ENCODE data around the gene TRIM41.
"Not testable (repeated sequence)": the region's sequence is repeated elsewhere in the genome, so short reads cannot be mapped to it uniquely, and the experiment has no call there.

Gene TRIM41

GRCh38 chr5:181255836-181256578 lies 32.9 kb downstream of the TRIM41 start:
- Histone ChIP-seq H3K27me3 (ENCODE audit: control insufficient read depth, insufficient read depth, low read length) (no peaks in the 10 kb centered on the region), H3K4me2 (ENCODE audit: low read length) (peak overlapping the region; percentile 57), H3K9me3 (replicated peaks; ENCODE audit: low read length) (no peaks in the 10 kb centered on the region), H3K36me3 (ENCODE audit: insufficient read depth, low read length) (peaks cover 29% of the 10 kb centered on the region), H3K9ac (ENCODE audit: low read depth, low read length) (no peak overlapping the region), H3K4me1 (ENCODE audit: control insufficient read depth, insufficient read depth, low read length) (peaks cover 41% of the 10 kb centered on the region), H3K4me3 (ENCODE audit: low read length) (no peak overlapping the region)

DNA sequence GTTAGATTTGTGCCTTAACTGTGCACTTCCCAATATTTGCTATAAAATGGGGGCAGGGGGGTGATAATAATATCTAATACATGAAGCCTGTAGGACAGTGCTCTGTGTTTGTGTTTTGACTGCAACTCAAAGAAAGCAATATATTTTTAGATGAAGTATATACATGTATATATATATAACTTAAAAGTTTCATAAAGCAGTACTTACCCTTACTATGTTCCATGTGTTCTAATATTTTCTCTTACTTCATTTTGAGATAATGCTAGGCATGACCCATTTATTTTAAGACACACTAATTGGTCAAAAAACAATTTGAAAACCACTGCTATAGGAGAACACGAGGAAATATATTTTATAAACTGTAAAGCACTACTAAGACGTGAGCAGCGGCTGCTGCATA lies 35.5 kb downstream of the TRIM41 start:
- H3K9ac ChIP-seq (ENCODE audit: low read depth, low read length) = peak overlapping the region; percentile 100

DNA sequence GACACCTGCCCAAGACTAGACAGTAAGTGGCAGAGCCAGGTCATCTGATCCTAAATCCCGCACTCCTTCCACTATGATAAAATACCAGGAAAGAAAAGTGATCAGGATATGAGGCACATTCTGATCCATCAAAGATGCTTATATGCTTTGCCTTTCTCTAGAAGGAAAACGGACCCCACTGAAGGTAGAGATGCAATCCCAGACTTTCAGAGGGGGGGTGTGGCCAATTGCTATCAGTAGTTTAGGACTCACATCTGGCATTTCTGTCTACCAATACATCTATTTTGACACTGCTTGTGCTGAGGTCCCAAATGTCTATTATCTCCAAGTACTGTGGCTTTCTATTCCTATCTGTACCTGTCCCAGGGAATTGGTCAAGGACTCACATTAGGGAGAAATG lies 36.2 kb downstream of the TRIM41 start:
- peaks cover 41% of the 10 kb centered on the region for H3K4me1 ChIP-seq (ENCODE audit: control insufficient read depth, insufficient read depth, low read length)
- H3K9ac ChIP-seq (ENCODE audit: low read depth, low read length) = peak overlapping the region; percentile 100

More for the DNA sequence above, 35.5 kb downstream of the TRIM41 start:
- H3K27me3 ChIP-seq (ENCODE audit: control insufficient read depth, insufficient read depth, low read length) = no peaks in the 10 kb centered on the region
- peak overlapping the region; percentile 86 for H3K4me3 ChIP-seq (ENCODE audit: low read length)
- peaks cover 20% of the 10 kb centered on the region for H3K36me3 ChIP-seq (ENCODE audit: insufficient read depth, low read length)
- H3K4me1 ChIP-seq (ENCODE audit: control insufficient read depth, insufficient read depth, low read length) = peaks cover 41% of the 10 kb centered on the region
- peak overlapping the region; percentile 97 for H3K4me2 ChIP-seq (ENCODE audit: low read length)
- H3K9me3 ChIP-seq (replicated peaks; ENCODE audit: low read length) = no peaks in the 10 kb centered on the region

GRCh38 chr5:181259974-181260719 lies 37.1 kb downstream of the TRIM41 start:
- Histone ChIP-seq H3K9ac (ENCODE audit: low read depth, low read length) (peak overlapping the region; percentile 100), H3K4me1 (ENCODE audit: control insufficient read depth, insufficient read depth, low read length) (peaks cover 41% of the 10 kb centered on the region), H3K4me3 (ENCODE audit: low read length) (peak overlapping the region; percentile 86), H3K9me3 (replicated peaks; ENCODE audit: low read length) (no peaks in the 10 kb centered on the region), H3K4me2 (ENCODE audit: low read length) (peak overlapping the region; percentile 97), H3K27me3 (ENCODE audit: control insufficient read depth, insufficient read depth, low read length) (no peaks in the 10 kb centered on the region), H3K36me3 (ENCODE audit: insufficient read depth, low read length) (peaks cover 18% of the 10 kb centered on the region)

More for the DNA sequence above, 36.2 kb downstream of the TRIM41 start:
- H3K4me2 ChIP-seq (ENCODE audit: low read length) = peak overlapping the region; percentile 97
- H3K9me3 ChIP-seq (replicated peaks; ENCODE audit: low read length) = no peaks in the 10 kb centered on the region
- peak overlapping the region; percentile 86 for H3K4me3 ChIP-seq (ENCODE audit: low read length)
- peaks cover 24% of the 10 kb centered on the region for H3K36me3 ChIP-seq (ENCODE audit: insufficient read depth, low read length)
- H3K27me3 ChIP-seq (ENCODE audit: control insufficient read depth, insufficient read depth, low read length) = no peaks in the 10 kb centered on the region

DNA sequence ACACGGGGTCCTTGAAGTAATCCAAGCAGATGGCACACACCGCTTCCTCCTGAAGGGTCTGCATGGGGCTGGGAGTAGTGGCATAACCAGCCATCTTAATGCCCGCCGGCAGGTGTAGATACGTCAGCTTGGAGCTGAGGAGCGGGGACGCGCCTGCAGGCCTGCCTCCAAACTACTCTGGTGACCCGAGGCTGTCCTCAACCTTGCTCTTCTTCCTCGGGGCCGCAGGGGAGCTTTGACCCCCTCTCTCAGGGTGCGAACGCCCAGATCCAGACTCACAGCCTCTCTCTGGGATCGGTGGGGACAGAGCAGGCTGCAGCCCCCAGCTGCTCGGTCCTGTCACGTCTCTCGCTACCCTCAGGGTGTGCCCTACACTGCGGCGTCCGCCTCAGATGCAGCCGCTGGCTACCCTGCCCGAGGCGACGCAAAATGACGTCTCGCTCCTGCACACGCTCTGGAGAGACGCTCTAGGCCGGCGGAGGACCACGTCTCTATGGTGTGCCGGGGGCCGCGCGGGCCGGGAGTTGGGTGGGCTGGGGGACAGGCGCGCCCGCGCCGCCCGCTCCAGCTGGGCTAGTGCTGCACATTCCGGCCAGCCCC lies 37.7 kb downstream of the TRIM41 start, which contains the start of gene TRIM52:
TRIM52 (minus strand) TSS at position 424 of the 600 bp plus-strand sequence; CDS start at position 94, 330 bp downstream.
- peak within 1 kb of the TSS; percentile 100 for H3K9ac ChIP-seq (ENCODE audit: low read depth, low read length)
- H3K4me1 ChIP-seq (ENCODE audit: control insufficient read depth, insufficient read depth, low read length) = peaks cover 34% of the 10 kb centered on the region
- peaks cover 12% of the 10 kb centered on the region for H3K36me3 ChIP-seq (ENCODE audit: insufficient read depth, low read length)
- H3K9me3 ChIP-seq (replicated peaks; ENCODE audit: low read length) = no peaks in the 10 kb centered on the region
- H3K4me3 ChIP-seq (ENCODE audit: low read length) = peak within 1 kb of the TSS; percentile 86
- H3K27me3 ChIP-seq (ENCODE audit: control insufficient read depth, insufficient read depth, low read length) = no peaks in the 10 kb centered on the region
- H3K4me2 ChIP-seq (ENCODE audit: low read length) = peak within 1 kb of the TSS; percentile 97

GRCh38 chr5:181261320-181262049 lies 38.4 kb downstream of the TRIM41 start:
- H3K36me3 ChIP-seq (ENCODE audit: insufficient read depth, low read length) = peaks cover 10% of the 10 kb centered on the region
- H3K9me3 ChIP-seq (replicated peaks; ENCODE audit: low read length) = no peaks in the 10 kb centered on the region
- H3K9ac ChIP-seq (ENCODE audit: low read depth, low read length) = peak overlapping the region; percentile 100
- peak overlapping the region; percentile 97 for H3K4me2 ChIP-seq (ENCODE audit: low read length)
- no peaks in the 10 kb centered on the region for H3K27me3 ChIP-seq (ENCODE audit: control insufficient read depth, insufficient read depth, low read length)
- H3K4me3 ChIP-seq (ENCODE audit: low read length) = peak overlapping the region; percentile 86
- peaks cover 29% of the 10 kb centered on the region for H3K4me1 ChIP-seq (ENCODE audit: control insufficient read depth, insufficient read depth, low read length)

- H3K9me3 ChIP-seq (replicated peaks; ENCODE audit: low read length) = no peaks in the 10 kb centered on the region
- H3K4me3 ChIP-seq (ENCODE audit: low read length) = no peak overlapping the region
- no peak overlapping the region for H3K4me2 ChIP-seq (ENCODE audit: low read length)
- H3K36me3 ChIP-seq (ENCODE audit: insufficient read depth, low read length) = peaks cover 6% of the 10 kb centered on the region
- H3K27me3 ChIP-seq (ENCODE audit: control insufficient read depth, insufficient read depth, low read length) = no peaks in the 10 kb centered on the region
- H3K4me1 ChIP-seq (ENCODE audit: control insufficient read depth, insufficient read depth, low read length) = peaks cover 15% of the 10 kb centered on the region
- no peak overlapping the region for H3K9ac ChIP-seq (ENCODE audit: low read depth, low read length)
Observed at GRCh38 chr5:181263633-181264032, 40.6 kb downstream of the TRIM41 start.

DNA sequence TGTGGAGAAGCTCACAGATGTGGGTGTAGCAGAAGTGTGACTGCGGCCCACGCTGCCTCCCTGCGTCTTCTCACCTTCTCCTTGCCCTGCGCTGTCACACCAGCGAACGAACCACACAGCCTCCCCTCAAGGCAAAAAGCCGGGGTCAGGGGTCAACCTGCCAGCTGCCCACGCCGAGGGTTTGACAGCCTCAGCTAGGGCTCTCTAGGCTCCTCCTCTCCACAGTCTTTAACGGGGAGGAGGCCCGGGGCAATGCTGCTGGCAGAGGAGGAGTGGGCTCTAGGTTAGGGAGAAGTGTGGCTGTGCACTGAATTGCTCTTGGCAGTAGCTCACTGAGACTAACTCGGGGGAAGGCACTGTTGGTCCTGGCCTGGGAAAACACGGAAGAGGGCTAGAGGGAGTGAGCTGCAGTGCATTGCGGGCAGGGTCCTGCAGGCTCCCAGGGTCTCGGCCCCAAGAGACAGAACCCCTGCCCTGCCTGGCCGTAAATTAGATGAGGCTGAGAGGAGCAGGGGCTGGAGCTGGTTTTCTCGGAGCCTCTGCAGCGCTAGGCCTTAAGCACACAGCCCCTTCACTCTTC lies 42.1 kb downstream of the TRIM41 start:
- H3K9me3 ChIP-seq (replicated peaks; ENCODE audit: low read length) = no peaks in the 10 kb centered on the region
- H3K9ac ChIP-seq (ENCODE audit: low read depth, low read length) = no peak overlapping the region
- H3K36me3 ChIP-seq (ENCODE audit: insufficient read depth, low read length) = peaks cover 6% of the 10 kb centered on the region
- H3K4me3 ChIP-seq (ENCODE audit: low read length) = no peak overlapping the region
- H3K4me1 ChIP-seq (ENCODE audit: control insufficient read depth, insufficient read depth, low read length) = peaks cover under 1% of the 10 kb centered on the region
- no peaks in the 10 kb centered on the region for H3K27me3 ChIP-seq (ENCODE audit: control insufficient read depth, insufficient read depth, low read length)
- no peak overlapping the region for H3K4me2 ChIP-seq (ENCODE audit: low read length)

DNA sequence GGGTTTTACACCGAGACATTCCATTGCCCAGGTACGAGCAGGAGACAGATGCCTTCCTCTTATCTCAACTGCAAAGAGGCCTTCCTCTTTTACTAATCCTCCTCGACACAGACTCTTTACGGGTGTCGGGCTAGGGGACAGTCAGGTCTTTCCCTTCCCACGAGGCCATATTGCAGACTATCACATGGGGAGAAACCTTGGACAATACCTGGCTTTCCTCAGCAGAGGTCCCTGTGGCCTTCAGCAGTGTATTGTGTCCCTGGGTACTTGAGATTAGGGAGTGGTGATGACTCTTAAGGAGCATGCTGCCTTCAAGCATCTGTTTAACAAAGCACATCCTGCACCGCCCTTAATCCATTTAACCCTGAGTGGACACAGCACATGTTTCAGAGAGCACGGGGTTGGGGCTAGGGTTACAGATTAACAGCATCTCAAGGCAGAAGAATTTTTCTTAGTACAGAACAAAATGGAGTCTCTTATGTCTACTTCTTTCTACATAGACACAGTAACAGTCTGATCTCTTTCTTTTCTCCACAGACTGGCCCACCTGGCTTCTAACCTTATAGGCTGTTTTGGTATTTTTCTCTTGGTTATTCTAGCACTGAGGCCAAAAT lies 44.3 kb downstream of the TRIM41 start:
- H3K4me2 ChIP-seq (ENCODE audit: low read length); H3K9ac ChIP-seq (ENCODE audit: low read depth, low read length); H3K36me3 ChIP-seq (ENCODE audit: insufficient read depth, low read length); H3K4me3 ChIP-seq (ENCODE audit: low read length); H3K9me3 ChIP-seq (replicated peaks; ENCODE audit: low read length); H3K27me3 ChIP-seq (ENCODE audit: control insufficient read depth, insufficient read depth, low read length); H3K4me1 ChIP-seq (ENCODE audit: control insufficient read depth, insufficient read depth, low read length): not testable (repeated sequence)

DNA sequence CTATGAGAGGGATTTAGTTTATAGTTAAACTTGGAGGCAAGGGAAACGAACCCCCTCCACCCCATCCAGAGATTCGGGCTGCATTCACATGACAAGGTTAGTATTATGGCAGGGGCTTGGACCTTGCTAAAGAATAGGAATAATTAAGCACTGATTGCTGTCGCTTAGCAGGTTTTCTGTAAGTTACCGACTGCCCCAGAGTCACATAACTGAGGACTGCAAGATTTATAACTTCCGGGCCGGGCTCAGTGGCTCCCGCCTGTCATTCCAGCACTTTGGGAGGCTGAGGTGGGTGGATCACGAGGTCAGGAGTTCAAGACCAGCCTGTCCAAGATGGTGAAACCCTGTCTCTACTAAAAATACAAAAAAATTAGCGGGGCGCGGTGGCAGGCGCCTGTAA lies 44.8 kb downstream of the TRIM41 start:
- not testable (repeated sequence) for H3K27me3 ChIP-seq (ENCODE audit: control insufficient read depth, insufficient read depth, low read length); H3K4me2 ChIP-seq (ENCODE audit: low read length); H3K9me3 ChIP-seq (replicated peaks; ENCODE audit: low read length); H3K4me3 ChIP-seq (ENCODE audit: low read length); H3K4me1 ChIP-seq (ENCODE audit: control insufficient read depth, insufficient read depth, low read length); H3K36me3 ChIP-seq (ENCODE audit: insufficient read depth, low read length); H3K9ac ChIP-seq (ENCODE audit: low read depth, low read length)
